H1 (cell line): ENCODE data around the gene FTMT. TPM values are rescaled to one million over a fixed set of nuclear protein-coding genes. Genes with fewer than 3 reads are reported as not detected.
"Not testable (repeated sequence)": the region's sequence is repeated elsewhere in the genome, so short reads cannot be mapped to it uniquely, and the experiment has no call there.

Experiments used
- CTCF ChIA-PET: fragments of 300-600 bp; sonication (Branson Sonifier 250); formaldehyde crosslinking; loops from one replicate; lab custom pipeline; 2021; ENCODE audit not compliant: partially characterized antibody; lab: Charles Lee
- POLR2A ChIA-PET: fragments of 300-600 bp; sonication (Branson Sonifier 250); formaldehyde crosslinking; loops from one replicate; lab custom pipeline; 2021; ENCODE audit warnings: inconsistent platforms; ENCODE audit not compliant: partially characterized antibody; lab: Charles Lee
- DNase-seq, 2 experiments: peaks; one replicate each; pipeline versions ENCODE4 v3.0.0 to v3.0.0-alpha.2; 2010 to 2022; ENCODE audit warnings: low spot score in 2 of 2, low read depth in 1 of 2, mixed read lengths in 1 of 2
- FAIRE-seq: peaks from 2 replicates; lab custom pipeline; 2011; peaks lifted over from hg19 to GRCh38; lab: Jason Lieb, UNC
- H2AFZ ChIP-seq: 2 replicates; pipeline ENCODE4 v1.8.1; 2012; ENCODE audit warnings: low read length, inconsistent platforms
- H2AK5ac ChIP-seq: 2 replicates; pipeline ENCODE4 v1.6.1; 2013; ENCODE audit warnings: low read depth, low read length
- H2BK120ac ChIP-seq: replicated peaks from 2 replicates; pipeline ENCODE3; 2013; ENCODE audit warnings: low read depth, low read length, inconsistent platforms
- H2BK12ac ChIP-seq: 2 replicates; pipeline ENCODE4 v1.6.1; 2013; ENCODE audit warnings: low read depth, low read length
- H2BK15ac ChIP-seq: 2 replicates; pipeline ENCODE4 v1.6.1; 2013; ENCODE audit warnings: low read length
- H2BK20ac ChIP-seq: 2 replicates; pipeline ENCODE4 v1.6.1; 2013; ENCODE audit warnings: low read length
- H2BK5ac ChIP-seq: 2 replicates; pipeline ENCODE4 v1.6.1; 2013; ENCODE audit warnings: low read depth, low read length
- H3K14ac ChIP-seq: 2 replicates; pipeline ENCODE4 v1.6.1; 2013; ENCODE audit warnings: inconsistent platforms; ENCODE audit not compliant: insufficient read length
- H3K18ac ChIP-seq: 2 replicates; pipeline ENCODE4 v1.6.1; 2013; ENCODE audit warnings: low read length; ENCODE audit errors: extremely low read depth
- H3K23ac ChIP-seq: 2 replicates; pipeline ENCODE4 v1.6.1; 2013; ENCODE audit warnings: inconsistent platforms; ENCODE audit not compliant: insufficient read length
- H3K23me2 ChIP-seq: 2 replicates; pipeline ENCODE4 v1.6.1; 2013; ENCODE audit warnings: low read depth, low read length
- H3K27ac ChIP-seq: 2 replicates; pipeline ENCODE4 v1.6.1; 2011; ENCODE audit warnings: low read depth, low read length, inconsistent platforms
- H3K27me3 ChIP-seq, 4 experiments: replicated peaks in 1 of 4; 1 replicate in 1 of 4; 2 replicates in 3 of 4; pipeline versions ENCODE4 v1.6.1 to v1.8.1; 2011 to 2013; ENCODE audit warnings: low read length in 3 of 4, mild to moderate bottlenecking in 3 of 4, inconsistent platforms in 2 of 4, mixed read lengths in 2 of 4, moderate library complexity in 1 of 4; ENCODE audit not compliant: control insufficient read depth in 3 of 4, insufficient read depth in 3 of 4; ENCODE audit errors: extremely low read depth in 1 of 4
- H3K36me3 ChIP-seq, 4 experiments: 2 replicates each; pipeline versions ENCODE4 v1.6.1 to v1.8.1; 2011 to 2013; ENCODE audit warnings: mild to moderate bottlenecking in 4 of 4, low read length in 3 of 4, moderate library complexity in 2 of 4, control low read depth in 1 of 4, inconsistent platforms in 1 of 4; ENCODE audit not compliant: insufficient read depth in 4 of 4, control insufficient read depth in 2 of 4
- H3K4ac ChIP-seq: replicated peaks from 2 replicates; pipeline ENCODE3; 2013; ENCODE audit warnings: low read length, low read depth, mixed read lengths, inconsistent platforms; ENCODE audit not compliant: insufficient read length
- H3K4me1 ChIP-seq, 4 experiments: replicated peaks in 1 of 4; 1 replicate in 1 of 4; 2 replicates in 3 of 4; pipeline versions ENCODE4 v1.6.1 to v1.8.1; 2011 to 2013; ENCODE audit warnings: low read length in 3 of 4, inconsistent platforms in 2 of 4, mixed read lengths in 1 of 4; ENCODE audit not compliant: insufficient read depth in 4 of 4, control insufficient read depth in 3 of 4
- H3K4me2 ChIP-seq, 2 experiments: 2 replicates each; pipeline versions ENCODE4 v1.6.1 to v1.8.1; 2011 to 2013; ENCODE audit warnings: low read depth in 2 of 2, low read length in 2 of 2, control low read depth in 1 of 2, inconsistent platforms in 1 of 2, mild to moderate bottlenecking in 1 of 2; ENCODE audit not compliant: insufficient read depth in 1 of 2
- H3K4me3 ChIP-seq, 4 experiments: fragments of 200-600, 300-600 bp in 1 of 4; sonication (generic), shearing (Covaris generic), sonication (Bioruptor Twin) in 1 of 4; 2 replicates each; pipeline versions ENCODE4 v1.5.1 to v1.8.1; 2011 to 2016; ENCODE audit warnings: low read length in 4 of 4, low read depth in 3 of 4, control low read depth in 2 of 4, inconsistent platforms in 2 of 4, mild to moderate bottlenecking in 2 of 4, mixed read lengths in 1 of 4, moderate library complexity in 1 of 4; ENCODE audit not compliant: insufficient read depth in 2 of 4; ENCODE audit errors: extremely low read depth in 1 of 4
- H3K56ac ChIP-seq: replicated peaks from 2 replicates; pipeline ENCODE3; 2013; ENCODE audit warnings: low read depth, mild to moderate bottlenecking, mixed read lengths, low read length, inconsistent platforms; ENCODE audit not compliant: insufficient read length
- H3K79me1 ChIP-seq: 2 replicates; pipeline ENCODE4 v1.6.1; 2013; ENCODE audit warnings: low read depth, low read length, control low read depth
- H3K79me2 ChIP-seq, 2 experiments: 2 replicates each; pipeline versions ENCODE4 v1.6.1 to v1.8.1; 2012 to 2013; ENCODE audit warnings: low read length in 2 of 2, mild to moderate bottlenecking in 2 of 2, inconsistent platforms in 1 of 2; ENCODE audit not compliant: insufficient read depth in 2 of 2, control insufficient read depth in 1 of 2
- H3K9ac ChIP-seq, 4 experiments: replicated peaks in 1 of 4; 1 replicate in 1 of 4; 2 replicates in 3 of 4; pipeline versions ENCODE4 v1.6.1 to v1.8.1; 2011 to 2013; ENCODE audit warnings: low read depth in 3 of 4, low read length in 3 of 4, control low read depth in 2 of 4, mild to moderate bottlenecking in 2 of 4, moderate library complexity in 2 of 4, inconsistent platforms in 1 of 4; ENCODE audit errors: extremely low read depth in 1 of 4
- H3K9me3 ChIP-seq, 2 experiments: 2 replicates each; pipeline versions ENCODE4 v1.6.1 to v1.8.1; 2012 to 2013; ENCODE audit warnings: mild to moderate bottlenecking in 2 of 2, moderate library complexity in 2 of 2, control low read depth in 1 of 2, inconsistent platforms in 1 of 2, low read depth in 1 of 2, low read length in 1 of 2, mixed read lengths in 1 of 2; ENCODE audit not compliant: insufficient read depth in 2 of 2
- H4K20me1 ChIP-seq, 2 experiments: replicated peaks in 1 of 2; 2 replicates each; pipeline versions ENCODE3 to v1.8.1; 2011 to 2013; ENCODE audit warnings: inconsistent platforms in 2 of 2, low read length in 2 of 2, mild to moderate bottlenecking in 1 of 2; ENCODE audit not compliant: insufficient read depth in 2 of 2, control insufficient read depth in 1 of 2
- H4K5ac ChIP-seq: 2 replicates; pipeline ENCODE4 v1.6.1; 2013; ENCODE audit warnings: low read length, low read depth, mixed read lengths, inconsistent platforms; ENCODE audit not compliant: insufficient read length
- H4K8ac ChIP-seq: 2 replicates; pipeline ENCODE4 v1.8.0; 2013; ENCODE audit warnings: mild to moderate bottlenecking, moderate library complexity, low read length, inconsistent platforms; ENCODE audit not compliant: insufficient read depth; ENCODE audit errors: extremely low read depth
- H4K91ac ChIP-seq: replicated peaks from 2 replicates; pipeline ENCODE3; 2013; ENCODE audit warnings: low read length, mixed read lengths, inconsistent platforms; ENCODE audit not compliant: insufficient read length
- WGBS, 2 experiments: shearing (Covaris generic) in 1 of 2; methylation state at CpG; one replicate each; pipeline versions ENCODE4 v1.1.6 to v1.1.7; 2013 to 2015; ENCODE audit warnings: low lambda C conversion rate in 2 of 2, mixed read lengths in 2 of 2, inconsistent platforms in 1 of 2, low coverage in 1 of 2, missing lambda C conversion rate in 1 of 2; ENCODE audit not compliant: insufficient replicate concordance in 2 of 2, insufficient coverage in 1 of 2, insufficient read length in 1 of 2; ENCODE audit errors: extremely low coverage in 1 of 2, missing lambda C conversion rate in 1 of 2; 5-methylcytosine and 5-hydroxymethylcytosine counted together
- polyA plus RNA-seq, 7 experiments: library from polyadenylated mRNA; depleted of rRNA in 3 of 7; stranded (reverse) in 5 of 7; unstranded in 2 of 7; fragments of >200 nt in 5 of 7; fragments of 200-250 nt in 2 of 7; gene quantifications; 1 replicate in 5 of 7; 2 replicates in 1 of 7; 4 replicates in 1 of 7; pipeline versions ENCODE4 v1.2.1 to v1.2.3, GENCODE V29; 2011 to 2013; ENCODE audit warnings: missing spikeins in 2 of 7, mixed read lengths in 2 of 7
- total RNA-seq: library from RNA; stranded (reverse); fragmentation: NEBNext Ultra II Directional; extraction: Animal tissue kit (Norgen Biotek cat#: 25700); gene quantifications from 2 replicates; pipeline ENCODE4 v1.2.1, GENCODE V29; 2021

Gene FTMT
- total and polyA plus RNA-seq, 2 of the 8 experiments (the other 6 are each of a cell fraction or from before 2014, with no cell fraction given), result not detected

- H3K9me3 ChIP-seq, H3K4me3 ChIP-seq, CTCF ChIA-PET, FAIRE-seq, H3K4me1 ChIP-seq, H2BK12ac ChIP-seq, H3K18ac ChIP-seq, H3K23ac ChIP-seq, DNase-seq, POLR2A ChIA-PET, H2BK120ac ChIP-seq, H4K8ac ChIP-seq, H3K9ac ChIP-seq, H3K27ac ChIP-seq, H3K23me2 ChIP-seq, H2BK5ac ChIP-seq, H3K36me3 ChIP-seq, H3K56ac ChIP-seq, H3K79me1 ChIP-seq, H3K4me2 ChIP-seq, H3K14ac ChIP-seq, H2AFZ ChIP-seq, H3K27me3 ChIP-seq, H2BK15ac ChIP-seq, H4K91ac ChIP-seq, H4K5ac ChIP-seq, H3K4ac ChIP-seq, H3K79me2 ChIP-seq, H4K20me1 ChIP-seq, H2BK20ac ChIP-seq, H2AK5ac ChIP-seq: not testable (repeated sequence)
- WGBS, 2 experiments, result 92% methylated on average over 2 of the region's 2 CpGs; no CpG with 5 or more reads in 1 of the 2 experiments
Observed at GRCh38 chr5:121805251-121805650, 46.4 kb upstream of the FTMT start.
